OCI-LY1 (cell line): ENCODE data around the gene SPON2.
"Not testable (repeated sequence)": the region's sequence is repeated elsewhere in the genome, so short reads cannot be mapped to it uniquely, and the experiment has no call there.

ENCODE experiments used
- H2AFZ ChIP-seq: fragments of 200-600 bp; sonication (generic), shearing (Covaris generic); 2 replicates; pipeline ENCODE4 v1.6.0; 2014; ENCODE audit warnings: antibody characterized with exemption, mild to moderate bottlenecking, low read length
- H3F3A ChIP-seq: fragments of 200-600 bp; sonication (generic), shearing (Covaris generic); 2 replicates; pipeline ENCODE4 v1.6.0; 2014; ENCODE audit warnings: mild to moderate bottlenecking, antibody characterized with exemption, low read length, moderate library complexity; ENCODE audit not compliant: insufficient read depth
- H3K27ac ChIP-seq: fragments of 200-600 bp; sonication (generic); 2 replicates; pipeline ENCODE4 v1.5.1; 2014; ENCODE audit warnings: low read length, mixed run types, mild to moderate bottlenecking, low read depth; ENCODE audit not compliant: poor library complexity, severe bottlenecking
- H3K27me3 ChIP-seq: fragments of 200-600 bp; sonication (generic); 2 replicates; pipeline ENCODE4 v1.6.0; 2014; ENCODE audit warnings: antibody characterized with exemption, mild to moderate bottlenecking, low read length, moderate library complexity; ENCODE audit not compliant: insufficient read depth
- H3K36me3 ChIP-seq: fragments of 200-600 bp; sonication (generic); 2 replicates; pipeline ENCODE4 v1.6.1; 2014; ENCODE audit warnings: mild to moderate bottlenecking, antibody characterized with exemption, low read length, moderate library complexity, mixed read lengths; ENCODE audit not compliant: insufficient read depth
- H3K4me1 ChIP-seq: fragments of 200-600 bp; sonication (generic); 2 replicates; pipeline ENCODE4 v1.5.1; 2014; ENCODE audit warnings: mild to moderate bottlenecking, low read length, moderate library complexity; ENCODE audit not compliant: insufficient read depth, severe bottlenecking
- H3K4me2 ChIP-seq: fragments of 200-600 bp; sonication (generic), shearing (Covaris generic); 2 replicates; pipeline ENCODE4 v1.6.1; 2014; ENCODE audit warnings: low read length
- H3K4me3 ChIP-seq: fragments of 200-600 bp; sonication (generic); 2 replicates; pipeline ENCODE4 v1.5.1; 2014; ENCODE audit warnings: low read length, low read depth, mild to moderate bottlenecking, mixed read lengths; ENCODE audit not compliant: poor library complexity, severe bottlenecking
- H3K79me2 ChIP-seq: fragments of 200-600 bp; shearing (Covaris generic); 2 replicates; pipeline ENCODE4 v1.6.1; 2016; ENCODE audit warnings: mixed run types, low read length, mixed read lengths; ENCODE audit not compliant: insufficient read depth
- H3K9ac ChIP-seq: fragments of 200-600 bp; sonication (generic), shearing (Covaris generic); 2 replicates; pipeline ENCODE4 v1.6.1; 2014; ENCODE audit warnings: mild to moderate bottlenecking, low read length, mixed read lengths
- H3K9me2 ChIP-seq: fragments of 200-600 bp; sonication (generic), shearing (Covaris generic); 2 replicates; pipeline ENCODE4 v1.6.1; 2014; ENCODE audit warnings: low read depth, mild to moderate bottlenecking, low read length, mixed read lengths
- H3K9me3 ChIP-seq: fragments of 200-600 bp; shearing (Covaris generic); 2 replicates; pipeline ENCODE4 v1.6.1; 2014; ENCODE audit warnings: low read length, mixed read lengths
- H4K20me1 ChIP-seq: fragments of 200-600 bp; sonication (generic), shearing (Covaris generic); 2 replicates; pipeline ENCODE4 v1.6.0; 2016; ENCODE audit warnings: mild to moderate bottlenecking, low read length; ENCODE audit not compliant: insufficient read depth
- CTCF ChIP-seq: fragments of 200-600 bp; sonication (generic), shearing (Covaris generic); IDR thresholded peaks from 2 replicates; pipeline ENCODE4 v1.5.1; 2017; ENCODE audit warnings: mild to moderate bottlenecking, antibody characterized with exemption, low read length, moderate library complexity, mixed read lengths
- EZH2 ChIP-seq: fragments of 200-600 bp; sonication (generic), shearing (Covaris generic); IDR thresholded peaks from 2 replicates; pipeline ENCODE4 v1.8.0; 2017; ENCODE audit warnings: borderline replicate concordance, mixed run types, mild to moderate bottlenecking, antibody characterized with exemption, low read length, moderate library complexity, mixed read lengths

The SPON2 gene

GRCh38 chr4:1130316-1131186, 41.8 kb downstream of the SPON2 start:
- Histone ChIP-seq H2AFZ (no peak overlapping the region), H3F3A (no peaks in the 10 kb centered on the region), H3K27ac (no peak overlapping the region), H3K9me3 (no peaks in the 10 kb centered on the region), H3K79me2 (no peaks in the 10 kb centered on the region), H3K4me1 (peaks cover 8% of the 10 kb centered on the region), H3K4me3 (no peak overlapping the region), H3K27me3 (no peaks in the 10 kb centered on the region), H4K20me1 (no peaks in the 10 kb centered on the region), H3K36me3 (no peaks in the 10 kb centered on the region), H3K9ac (no peak overlapping the region), H3K4me2 (no peak overlapping the region), H3K9me2 (no peaks in the 10 kb centered on the region)
- TF ChIP-seq EZH2, result no peak
- peak; percentile 82 for TF ChIP-seq CTCF

GRCh38 chr4:1126506-1126905, 45.9 kb downstream of the SPON2 start:
- H3K79me2 ChIP-seq, result no peaks in the 10 kb centered on the region
- no peaks in the 10 kb centered on the region for H3K27me3 ChIP-seq
- no peaks in the 10 kb centered on the region for H3K9me2 ChIP-seq
- no peak overlapping the region for H3K27ac ChIP-seq
- no peaks in the 10 kb centered on the region for H3F3A ChIP-seq
- no peak for TF ChIP-seq EZH2
- no peak for TF ChIP-seq CTCF
- no peaks in the 10 kb centered on the region for H3K36me3 ChIP-seq
- H4K20me1 ChIP-seq, result no peaks in the 10 kb centered on the region
- no peak overlapping the region for H3K4me3 ChIP-seq
- no peaks in the 10 kb centered on the region for H3K4me1 ChIP-seq
- H2AFZ ChIP-seq, result no peak overlapping the region
- H3K4me2 ChIP-seq, result no peak overlapping the region
- no peak overlapping the region for H3K9ac ChIP-seq
- no peaks in the 10 kb centered on the region for H3K9me3 ChIP-seq

GRCh38 chr4:1125466-1125865, 46.9 kb downstream of the SPON2 start:
- not testable (repeated sequence) for H3K79me2 ChIP-seq, H4K20me1 ChIP-seq

GRCh38 chr4:1124818-1125217, 47.6 kb downstream of the SPON2 start:
- TF ChIP-seq EZH2 (no peak), CTCF (no peak)
- no peak overlapping the region for H3K4me2 ChIP-seq
- H3K4me1 ChIP-seq, result no peaks in the 10 kb centered on the region
- H3K79me2 ChIP-seq, result no peaks in the 10 kb centered on the region
- no peaks in the 10 kb centered on the region for H3K27me3 ChIP-seq
- H3K36me3 ChIP-seq, result no peaks in the 10 kb centered on the region
- no peak overlapping the region for H3K27ac ChIP-seq
- H3K4me3 ChIP-seq, result no peak overlapping the region
- H4K20me1 ChIP-seq, result no peaks in the 10 kb centered on the region
- H2AFZ ChIP-seq, result no peak overlapping the region
- H3F3A ChIP-seq, result no peaks in the 10 kb centered on the region
- no peak overlapping the region for H3K9ac ChIP-seq
- no peaks in the 10 kb centered on the region for H3K9me3 ChIP-seq
- no peaks in the 10 kb centered on the region for H3K9me2 ChIP-seq

More at GRCh38 chr4:1125466-1125865, 46.9 kb downstream of the SPON2 start:
- not testable (repeated sequence) for H3K4me3 ChIP-seq, H3K9me3 ChIP-seq, H3K4me2 ChIP-seq, H2AFZ ChIP-seq, H3F3A ChIP-seq, H3K27me3 ChIP-seq, H3K9ac ChIP-seq, H3K36me3 ChIP-seq, H3K4me1 ChIP-seq, H3K9me2 ChIP-seq, H3K27ac ChIP-seq
